ENCODE measurements around the gene SMURF2. TPM values are rescaled to one million over a fixed set of nuclear protein-coding genes. Genes with fewer than 3 reads are reported as not detected.

SMURF2 gene
- polyA plus RNA-seq, 1 of the 3 experiments (the other 2 are of a cell fraction): 36.6 TPM

- Histone ChIP-seq H3K79me2 (ENCODE audit: insufficient read depth) (peaks cover 33% of the 10 kb centered on the region), H3K9me2 (no peaks in the 10 kb centered on the region), H3K9ac (no peak overlapping the region), H4K20me1 (ENCODE audit: insufficient read depth) (no peaks in the 10 kb centered on the region; the same call in 1 of the 2 replicates), H3F3A (replicated peaks; ENCODE audit: insufficient read depth) (peaks cover 93% of the 10 kb centered on the region), H3K36me3 (replicated peaks in 1 of 2; ENCODE audit: control insufficient read depth in 1 of 2, insufficient read depth in 2 of 2, low read length in 1 of 2) (peaks cover 72 to 85% of the 10 kb centered on the region in 2 experiments), H3K4me3 (ENCODE audit: low read depth in 2 of 2, low read length in 1 of 2) (no peak overlapping the region), H3K27me3 (ENCODE audit: insufficient read depth) (no peaks in the 10 kb centered on the region), H3K27ac (ENCODE audit: low read depth in 2 of 2, low read length in 1 of 2) (no peak overlapping the region), H2AFZ (ENCODE audit: low read depth) (no peak overlapping the region), H3K9me3 (no peaks in the 10 kb centered on the region), H3K4me1 (ENCODE audit: control insufficient read depth in 1 of 2, insufficient read depth in 2 of 2, low read depth in 1 of 2, low read length in 1 of 2) (no peaks in the 10 kb centered on the region), H3K4me2 (no peak overlapping the region)
- no peak for DNase-seq
- CTCF ChIA-PET: interaction anchor here (0.6 to 3.7 kb wide), 6 partner anchors 9 to 233 kb away, joined by 3 to 13 read pairs (median 3); no protein-coding TSS in a partner anchor
- POLR2A ChIA-PET: no interaction called here
- WGBS (ENCODE audit: low lambda C conversion rate): 97% methylated on average over 5 of the region's 5 CpGs
- TF ChIP-seq YY1 (IDR thresholded peaks at IDR 0.05; ENCODE audit: low read depth): no peak
- TF ChIP-seq CTCF (IDR thresholded peaks at IDR 0.05): no peak
- no peak for TF ChIP-seq GABPA (IDR thresholded peaks at IDR 0.05; ENCODE audit: low read depth)
- no peak for TF ChIP-seq TAF1 (IDR thresholded peaks at IDR 0.05; ENCODE audit: borderline replicate concordance, low read depth, low read length)
- TF ChIP-seq EZH2phosphoT487 (IDR thresholded peaks at IDR 0.05; ENCODE audit: borderline replicate concordance, low read depth): no peak
- TF ChIP-seq, protein P1, sequence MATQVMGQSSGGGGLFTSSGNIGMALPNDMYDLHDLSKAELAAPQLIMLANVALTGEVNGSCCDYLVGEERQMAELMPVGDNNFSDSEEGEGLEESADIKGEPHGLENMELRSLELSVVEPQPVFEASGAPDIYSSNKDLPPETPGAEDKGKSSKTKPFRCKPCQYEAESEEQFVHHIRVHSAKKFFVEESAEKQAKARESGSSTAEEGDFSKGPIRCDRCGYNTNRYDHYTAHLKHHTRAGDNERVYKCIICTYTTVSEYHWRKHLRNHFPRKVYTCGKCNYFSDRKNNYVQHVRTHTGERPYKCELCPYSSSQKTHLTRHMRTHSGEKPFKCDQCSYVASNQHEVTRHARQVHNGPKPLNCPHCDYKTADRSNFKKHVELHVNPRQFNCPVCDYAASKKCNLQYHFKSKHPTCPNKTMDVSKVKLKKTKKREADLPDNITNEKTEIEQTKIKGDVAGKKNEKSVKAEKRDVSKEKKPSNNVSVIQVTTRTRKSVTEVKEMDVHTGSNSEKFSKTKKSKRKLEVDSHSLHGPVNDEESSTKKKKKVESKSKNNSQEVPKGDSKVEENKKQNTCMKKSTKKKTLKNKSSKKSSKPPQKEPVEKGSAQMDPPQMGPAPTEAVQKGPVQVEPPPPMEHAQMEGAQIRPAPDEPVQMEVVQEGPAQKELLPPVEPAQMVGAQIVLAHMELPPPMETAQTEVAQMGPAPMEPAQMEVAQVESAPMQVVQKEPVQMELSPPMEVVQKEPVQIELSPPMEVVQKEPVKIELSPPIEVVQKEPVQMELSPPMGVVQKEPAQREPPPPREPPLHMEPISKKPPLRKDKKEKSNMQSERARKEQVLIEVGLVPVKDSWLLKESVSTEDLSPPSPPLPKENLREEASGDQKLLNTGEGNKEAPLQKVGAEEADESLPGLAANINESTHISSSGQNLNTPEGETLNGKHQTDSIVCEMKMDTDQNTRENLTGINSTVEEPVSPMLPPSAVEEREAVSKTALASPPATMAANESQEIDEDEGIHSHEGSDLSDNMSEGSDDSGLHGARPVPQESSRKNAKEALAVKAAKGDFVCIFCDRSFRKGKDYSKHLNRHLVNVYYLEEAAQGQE (IDR thresholded peaks at IDR 0.05; ENCODE audit: low read depth, low read length): no peak
- TF ChIP-seq, protein P2, sequence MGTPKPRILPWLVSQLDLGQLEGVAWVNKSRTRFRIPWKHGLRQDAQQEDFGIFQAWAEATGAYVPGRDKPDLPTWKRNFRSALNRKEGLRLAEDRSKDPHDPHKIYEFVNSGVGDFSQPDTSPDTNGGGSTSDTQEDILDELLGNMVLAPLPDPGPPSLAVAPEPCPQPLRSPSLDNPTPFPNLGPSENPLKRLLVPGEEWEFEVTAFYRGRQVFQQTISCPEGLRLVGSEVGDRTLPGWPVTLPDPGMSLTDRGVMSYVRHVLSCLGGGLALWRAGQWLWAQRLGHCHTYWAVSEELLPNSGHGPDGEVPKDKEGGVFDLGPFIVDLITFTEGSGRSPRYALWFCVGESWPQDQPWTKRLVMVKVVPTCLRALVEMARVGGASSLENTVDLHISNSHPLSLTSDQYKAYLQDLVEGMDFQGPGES (IDR thresholded peaks at IDR 0.05; ENCODE audit: low read depth, low read length): no peak
- TF ChIP-seq GATA2 (CRISPR knock-in tag; IDR thresholded peaks at IDR 0.05): no peak
- TF ChIP-seq MAX (IDR thresholded peaks at IDR 0.05; ENCODE audit: low read depth): no peak
- TF ChIP-seq TCF12 (IDR thresholded peaks at IDR 0.05): no peak
- TF ChIP-seq RCOR1 (IDR thresholded peaks at IDR 0.05; ENCODE audit: low read length): no peak
- TF ChIP-seq RXRA (IDR thresholded peaks at IDR 0.05; ENCODE audit: borderline replicate concordance, low read depth): no peak
- TF ChIP-seq RFX5 (IDR thresholded peaks at IDR 0.05; ENCODE audit: low read length): no peak
- TF ChIP-seq POLR2AphosphoS5 (IDR thresholded peaks at IDR 0.05; ENCODE audit: low read depth, low read length): no peak
- no peak for TF ChIP-seq USF2 (IDR thresholded peaks at IDR 0.05; ENCODE audit: borderline replicate concordance, low read depth, low read length)
Measured at GRCh38 chr17:64540118-64540776, 121.9 kb downstream of the SMURF2 start.
